Measurements from ENCODE around the gene NFYC. TPM values are rescaled to one million over a fixed set of nuclear protein-coding genes. Genes with fewer than 3 reads are reported as not detected.

The NFYC gene
- total and polyA plus RNA-seq, 2 experiments from 2014 or later: 124 to 149 TPM

DNA sequence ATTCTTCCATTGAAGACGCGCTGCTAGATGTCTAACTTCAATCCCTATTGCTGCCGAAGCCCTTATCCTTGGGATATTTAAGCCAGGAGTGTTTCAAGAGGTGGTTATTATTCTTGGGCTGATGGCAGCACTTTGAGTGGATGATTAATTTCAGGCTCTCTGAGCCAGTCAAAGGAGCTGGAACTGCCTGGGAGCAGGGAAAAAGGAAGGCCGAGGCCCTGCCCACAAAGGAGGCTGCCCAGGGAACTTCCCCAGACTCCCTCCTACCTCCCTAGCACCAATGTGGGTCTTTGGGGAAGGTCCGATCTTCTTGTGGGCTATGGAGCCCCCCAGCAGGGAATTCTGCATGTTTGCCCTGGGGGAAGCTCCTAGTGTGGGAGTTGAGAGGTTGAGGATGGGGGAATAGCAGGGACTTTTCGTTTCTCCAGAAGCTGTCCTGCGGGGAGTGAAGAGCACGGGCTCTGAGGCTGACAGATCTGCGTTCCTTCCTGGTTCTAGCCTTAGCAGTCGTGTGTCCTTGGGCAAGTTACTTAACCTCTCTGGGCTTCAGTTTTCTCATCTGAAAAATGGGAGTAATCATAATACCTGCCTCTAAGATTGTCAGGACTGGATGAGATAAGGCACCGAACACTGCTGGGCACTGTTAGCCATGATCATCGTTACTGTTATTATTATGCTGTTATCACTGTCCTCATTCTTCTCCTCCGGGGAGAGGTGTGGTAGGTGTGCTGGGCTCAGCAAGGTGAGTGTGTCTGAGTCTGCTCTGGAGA, 98.3 kb downstream of the NFYC start:
- H3K27me3 ChIP-seq: no peaks in the 10 kb centered on the region
- H3K4me3 ChIP-seq: no peak overlapping the region
- no peaks in the 10 kb centered on the region for H3K36me3 ChIP-seq
- no peaks in the 10 kb centered on the region for H3K9me3 ChIP-seq (ENCODE audit: low read depth)
- no peak overlapping the region for H3K27ac ChIP-seq
- TF ChIP-seq, protein P1, sequence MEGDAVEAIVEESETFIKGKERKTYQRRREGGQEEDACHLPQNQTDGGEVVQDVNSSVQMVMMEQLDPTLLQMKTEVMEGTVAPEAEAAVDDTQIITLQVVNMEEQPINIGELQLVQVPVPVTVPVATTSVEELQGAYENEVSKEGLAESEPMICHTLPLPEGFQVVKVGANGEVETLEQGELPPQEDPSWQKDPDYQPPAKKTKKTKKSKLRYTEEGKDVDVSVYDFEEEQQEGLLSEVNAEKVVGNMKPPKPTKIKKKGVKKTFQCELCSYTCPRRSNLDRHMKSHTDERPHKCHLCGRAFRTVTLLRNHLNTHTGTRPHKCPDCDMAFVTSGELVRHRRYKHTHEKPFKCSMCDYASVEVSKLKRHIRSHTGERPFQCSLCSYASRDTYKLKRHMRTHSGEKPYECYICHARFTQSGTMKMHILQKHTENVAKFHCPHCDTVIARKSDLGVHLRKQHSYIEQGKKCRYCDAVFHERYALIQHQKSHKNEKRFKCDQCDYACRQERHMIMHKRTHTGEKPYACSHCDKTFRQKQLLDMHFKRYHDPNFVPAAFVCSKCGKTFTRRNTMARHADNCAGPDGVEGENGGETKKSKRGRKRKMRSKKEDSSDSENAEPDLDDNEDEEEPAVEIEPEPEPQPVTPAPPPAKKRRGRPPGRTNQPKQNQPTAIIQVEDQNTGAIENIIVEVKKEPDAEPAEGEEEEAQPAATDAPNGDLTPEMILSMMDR (IDR thresholded peaks at IDR 0.05; ENCODE audit: low read depth, low read length): no peak
- no peaks in the 10 kb centered on the region for H3K4me1 ChIP-seq (ENCODE audit: low read depth)
- no peak for DNase-seq (ENCODE audit: low read depth in 1 of 2, low spot score in 1 of 2)

GRCh38 chr1:40792036-40792435, 100.5 kb downstream of the NFYC start:
- TF ChIP-seq, protein P1 (IDR thresholded peaks at IDR 0.05; ENCODE audit: low read depth, low read length): no peak
- H3K9me3 ChIP-seq (ENCODE audit: low read depth): no peaks in the 10 kb centered on the region
- no peak overlapping the region for H3K27ac ChIP-seq
- H3K27me3 ChIP-seq: no peaks in the 10 kb centered on the region
- no peaks in the 10 kb centered on the region for H3K36me3 ChIP-seq
- no peak for DNase-seq (ENCODE audit: low read depth in 1 of 2, low spot score in 1 of 2)
- H3K4me3 ChIP-seq: no peak overlapping the region
- H3K4me1 ChIP-seq (ENCODE audit: low read depth): peaks cover 5% of the 10 kb centered on the region

DNA sequence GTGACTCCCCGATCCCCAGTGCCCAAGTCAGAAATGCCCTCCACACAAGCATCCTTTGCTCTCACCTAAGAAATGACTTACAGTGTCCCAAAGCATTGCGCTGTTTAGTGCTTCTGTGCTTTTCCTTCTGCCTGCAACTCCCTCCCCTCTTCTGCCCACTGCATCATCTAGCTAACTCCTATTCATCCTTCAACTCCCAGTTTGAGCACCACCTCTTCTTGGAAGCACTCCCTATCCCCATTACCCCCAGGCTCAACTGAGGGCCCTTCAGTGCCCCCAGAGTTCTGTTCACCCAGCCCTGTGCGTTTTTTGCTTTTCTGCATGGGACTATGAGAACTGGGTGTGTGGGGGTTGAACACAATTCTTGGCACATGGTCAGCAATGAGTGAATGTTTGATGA, 102.1 kb downstream of the NFYC start:
- no peaks in the 10 kb centered on the region for H3K9me3 ChIP-seq (ENCODE audit: low read depth)
- no peak overlapping the region for H3K4me3 ChIP-seq
- H3K27me3 ChIP-seq: no peaks in the 10 kb centered on the region
- H3K4me1 ChIP-seq (ENCODE audit: low read depth): peaks cover 5% of the 10 kb centered on the region
- no peak for DNase-seq (ENCODE audit: low read depth in 1 of 2, low spot score in 1 of 2)
- no peaks in the 10 kb centered on the region for H3K36me3 ChIP-seq
- H3K27ac ChIP-seq: no peak overlapping the region
- TF ChIP-seq, protein P1 (IDR thresholded peaks at IDR 0.05; ENCODE audit: low read depth, low read length): no peak

- H3K4me1 ChIP-seq (ENCODE audit: low read depth): peaks cover 5% of the 10 kb centered on the region
- H3K27me3 ChIP-seq: no peaks in the 10 kb centered on the region
- no peak overlapping the region for H3K4me3 ChIP-seq
- DNase-seq (ENCODE audit: low read depth in 1 of 2, low spot score in 1 of 2): no peak
- no peaks in the 10 kb centered on the region for H3K9me3 ChIP-seq (ENCODE audit: low read depth)
- no peak overlapping the region for H3K27ac ChIP-seq
- TF ChIP-seq, protein P1 (IDR thresholded peaks at IDR 0.05; ENCODE audit: low read depth, low read length): no peak
- H3K36me3 ChIP-seq: no peaks in the 10 kb centered on the region
Observed at GRCh38 chr1:40794048-40794447, 102.5 kb downstream of the NFYC start.

DNA sequence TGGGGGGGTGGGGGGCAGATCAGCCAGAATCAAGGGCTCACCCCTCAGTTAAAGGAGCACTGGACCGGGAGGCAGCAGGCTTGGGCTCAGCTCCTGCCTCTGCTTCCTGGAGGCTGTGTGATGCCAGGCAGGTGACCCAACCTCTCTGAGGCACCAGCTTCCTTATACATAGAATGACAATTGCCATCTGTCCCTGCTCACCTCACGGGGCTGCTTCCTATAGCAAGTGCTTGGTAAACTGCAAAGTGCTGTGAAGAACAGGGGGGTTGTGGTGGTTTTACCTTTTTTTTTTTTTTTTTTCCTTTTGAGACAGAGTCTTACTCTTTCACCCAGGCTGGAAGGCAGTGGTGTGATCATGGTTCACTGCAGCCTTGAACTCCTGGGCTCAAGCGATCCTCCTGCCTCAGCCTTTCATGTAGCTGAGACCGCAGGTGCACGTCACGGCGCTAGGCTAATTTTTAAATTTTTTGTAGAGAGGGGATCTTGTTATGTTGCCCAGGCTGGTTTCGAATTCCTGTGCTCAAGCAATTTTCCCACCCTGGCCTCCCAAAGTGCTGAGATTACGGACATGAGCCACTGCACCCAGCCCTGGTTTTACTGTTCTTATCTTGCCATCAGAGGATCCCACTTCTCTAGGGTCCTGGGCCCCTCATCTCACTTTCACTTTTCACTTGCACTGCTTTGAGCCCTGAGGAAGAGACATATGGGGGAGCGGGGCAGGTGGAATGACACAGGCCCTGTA, 103.6 kb downstream of the NFYC start:
- TF ChIP-seq, protein P1 (IDR thresholded peaks at IDR 0.05; ENCODE audit: low read depth, low read length): no peak
- Histone ChIP-seq H3K4me1 (ENCODE audit: low read depth) (peaks cover 14% of the 10 kb centered on the region), H3K27me3 (no peaks in the 10 kb centered on the region), H3K4me3 (no peak overlapping the region), H3K9me3 (ENCODE audit: low read depth) (no peaks in the 10 kb centered on the region), H3K27ac (no peak overlapping the region), H3K36me3 (no peaks in the 10 kb centered on the region)
- DNase-seq (ENCODE audit: low read depth in 1 of 2, low spot score in 1 of 2): no peak
